B cell (primary cell): ENCODE measurements around the gene ELMO1. TPM values are rescaled to one million over a fixed set of nuclear protein-coding genes. Genes with fewer than 3 reads are reported as not detected.

Experiments used
- ATAC-seq: fragments of 200-7000 bp; cut with Tn5 transposase; one replicate; pipeline ENCODE4 v1.10.0; 2021; ENCODE audit warnings: low read depth, mild to moderate bottlenecking, moderate number of reproducible peaks, moderate library complexity
- CTCF ChIA-PET: fragments of 350-600 bp; sonication (Branson Sonifier 250); formaldehyde crosslinking; loops from one replicate; lab custom pipeline; 2021; ENCODE audit warnings: antibody characterized with exemption, inconsistent platforms; lab: Charles Lee
- POLR2A ChIA-PET: fragments of 350-600 bp; sonication (Branson Sonifier 250); formaldehyde crosslinking; loops from one replicate; lab custom pipeline; 2021; ENCODE audit warnings: antibody characterized with exemption; lab: Charles Lee
- DNase-seq: peaks from one replicate; pipeline ENCODE4 v3.0.0; 2013
- H2AFZ ChIP-seq: 2 replicates; pipeline ENCODE4 v1.6.1; 2012; ENCODE audit warnings: mild to moderate bottlenecking, low read depth, low read length; ENCODE audit not compliant: insufficient read depth, poor library complexity, severe bottlenecking
- H3K27ac ChIP-seq, 2 donors: 1 replicate in 1 of 2; 2 replicates in 1 of 2; pipeline ENCODE4 v1.5.1; 2012 to 2013; ENCODE audit warnings: low read length in 2 of 2, mild to moderate bottlenecking in 2 of 2, moderate library complexity in 1 of 2
- H3K27me3 ChIP-seq, 4 experiments: fragments of 200-600 bp in 1 of 4; sonication (generic) in 1 of 4; replicated peaks in 1 of 4; 1 replicate in 2 of 4; 2 replicates in 2 of 4; pipeline versions ENCODE4 v1.6.1 to v1.7.0; 2013 to 2016; ENCODE audit warnings: low read length in 3 of 4, mild to moderate bottlenecking in 2 of 4, mixed read lengths in 1 of 4, moderate library complexity in 1 of 4; ENCODE audit not compliant: insufficient read depth in 4 of 4, control insufficient read depth in 3 of 4; ENCODE audit errors: control extremely low read depth in 1 of 4
- H3K36me3 ChIP-seq, 2 experiments: replicated peaks in 1 of 2; 1 replicate in 1 of 2; 2 replicates in 1 of 2; pipeline versions ENCODE4 v1.6.1 to v1.7.1; 2013; ENCODE audit warnings: low read length in 1 of 2; ENCODE audit not compliant: insufficient read depth in 2 of 2, control insufficient read depth in 1 of 2; ENCODE audit errors: control extremely low read depth in 1 of 2, extremely low read depth in 1 of 2
- H3K4me1 ChIP-seq, 2 donors: fragments of 200-600 bp in 1 of 2; sonication (generic) in 1 of 2; 1 replicate in 1 of 2; 2 replicates in 1 of 2; pipeline versions ENCODE4 v1.5.1 to v1.6.1; 2013 to 2017; ENCODE audit warnings: low read length in 2 of 2; ENCODE audit not compliant: control insufficient read depth in 2 of 2, insufficient read depth in 2 of 2
- H3K4me2 ChIP-seq: replicated peaks from 2 replicates; pipeline ENCODE3; 2012; ENCODE audit warnings: mild to moderate bottlenecking, low read depth, low read length; ENCODE audit not compliant: poor library complexity, severe bottlenecking
- H3K4me3 ChIP-seq, 5 experiments: fragments of 200-600 bp in 1 of 5; sonication (generic) in 1 of 5; 1 replicate in 3 of 5; 2 replicates in 2 of 5; pipeline versions ENCODE4 v1.5.1 to v1.7.0; 2011 to 2016; ENCODE audit warnings: low read length in 4 of 5, mild to moderate bottlenecking in 4 of 5, low read depth in 2 of 5, control low read depth in 1 of 5, moderate library complexity in 1 of 5; ENCODE audit not compliant: insufficient read depth in 1 of 5; ENCODE audit errors: control extremely low read depth in 1 of 5, extremely low read depth in 1 of 5
- H3K79me2 ChIP-seq: fragments of 200-600 bp; sonication (generic); one replicate; pipeline ENCODE4 v1.6.0; 2016; ENCODE audit warnings: low read length; ENCODE audit not compliant: control insufficient read depth, insufficient read depth
- H3K9ac ChIP-seq: fragments of 200-600 bp; sonication (generic); 2 replicates; pipeline ENCODE4 v1.6.1; 2017; ENCODE audit warnings: mild to moderate bottlenecking, low read length, moderate library complexity
- H3K9me3 ChIP-seq, 3 donors: one replicate each; pipeline versions ENCODE4 v1.6.1 to v1.7.1; 2013; ENCODE audit warnings: low read length in 2 of 3; ENCODE audit not compliant: control insufficient read depth in 2 of 3, insufficient read depth in 1 of 3; ENCODE audit errors: control extremely low read depth in 1 of 3
- H4K20me1 ChIP-seq: 2 replicates; pipeline ENCODE4 v1.6.0; 2012; ENCODE audit warnings: mild to moderate bottlenecking, low read length; ENCODE audit not compliant: insufficient read depth, control insufficient read depth, poor library complexity, severe bottlenecking
- H3K27ac Mint-ChIP-seq: one replicate; pipeline ENCODE4 v1.8.0; 2021; ENCODE audit warnings: mixed read lengths
- H3K27me3 Mint-ChIP-seq: one replicate; pipeline ENCODE4 v1.8.0; 2021; ENCODE audit warnings: mixed read lengths
- H3K4me1 Mint-ChIP-seq: one replicate; pipeline ENCODE4 v1.8.0; 2021; ENCODE audit warnings: mixed read lengths
- H3K4me3 Mint-ChIP-seq: one replicate; pipeline ENCODE4 v1.8.0; 2021; ENCODE audit warnings: mixed read lengths
- H3K9me3 Mint-ChIP-seq: one replicate; pipeline ENCODE4 v1.8.0; 2022; ENCODE audit warnings: mixed read lengths; ENCODE audit not compliant: insufficient read depth
- EZH2 ChIP-seq: IDR thresholded peaks from 2 replicates; pipeline ENCODE4 v1.6.1; 2012; ENCODE audit warnings: borderline replicate concordance, low read depth, mild to moderate bottlenecking, moderate library complexity, low read length; ENCODE audit not compliant: insufficient read depth, poor library complexity, severe bottlenecking
- WGBS: methylation state at CpG from one replicate; pipeline ENCODE4 v1.1.5; 2013; ENCODE audit warnings: missing lambda C conversion rate; ENCODE audit not compliant: insufficient coverage; 5-methylcytosine and 5-hydroxymethylcytosine counted together
- intact Hi-C: fragments of 100-400 bp; cut with micrococcal nuclease; formaldehyde crosslinking; loops from one replicate; pipeline ENCODE4 v1.10.0; 2022
- polyA plus RNA-seq: library from polyadenylated mRNA; depleted of rRNA; stranded (reverse); fragments of >200 nt; gene quantifications from 2 replicates; pipeline ENCODE4 v1.2.3, GENCODE V29; 2012
- total RNA-seq, 2 donors: library from RNA; stranded (reverse); fragments of 120-200 nt in 1 of 2; gene quantifications; 1 replicate in 1 of 2; 2 replicates in 1 of 2; pipeline versions ENCODE4 v1.2.3 to v1.2.4, GENCODE V29; 2013 to 2022
- TF ChIP-seq, protein P1 (sequence below): fragments of 200-600 bp; IDR thresholded peaks from one replicate; pipeline ENCODE4 v1.8.0; 2022; ENCODE audit warnings: antibody characterized with exemption, mild to moderate bottlenecking

ELMO1 gene
- total and polyA plus RNA-seq, 2 donors (not counting 1 experiment from before 2014, with no cell fraction given), result 44.7 to 177 TPM

DNA sequence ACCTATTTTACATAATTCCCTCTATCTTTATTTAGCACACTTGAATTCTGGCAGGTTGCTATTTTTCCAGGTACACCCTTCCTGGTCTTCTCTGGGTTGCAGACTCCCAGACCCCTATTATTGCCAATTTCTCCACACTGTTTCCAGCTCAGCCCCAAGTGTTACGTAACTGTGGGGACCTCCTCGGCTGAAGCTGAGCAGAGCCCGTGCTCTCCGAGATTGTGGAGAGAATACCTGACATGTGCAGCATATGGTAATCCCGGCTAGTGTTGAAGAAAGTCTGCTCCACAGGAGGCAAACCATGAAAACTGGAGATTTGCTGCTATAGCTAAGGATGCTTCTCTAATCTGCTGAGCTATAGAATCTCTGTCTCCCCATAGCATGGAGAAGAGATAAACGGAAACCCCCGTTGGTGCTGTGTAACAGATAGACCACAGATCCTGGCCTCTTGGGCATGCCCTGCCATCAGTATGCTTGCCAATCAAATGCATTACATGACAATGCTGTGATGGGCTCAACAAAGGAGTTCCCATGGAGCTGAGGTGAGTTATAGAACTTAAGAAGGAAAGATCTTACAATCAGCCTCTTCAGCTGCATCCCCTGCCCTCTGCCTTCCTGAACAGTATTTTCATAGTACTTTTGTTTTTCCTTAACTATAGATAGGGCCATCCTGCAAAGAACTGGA, 579.8 kb downstream of the ELMO1 start:
- Histone ChIP-seq H3K4me2 (no peak overlapping the region), H3K4me3 (no peak overlapping the region), H3K9me3 (no peaks in the 10 kb centered on the region), H3K79me2 (no peaks in the 10 kb centered on the region), H4K20me1 (no peaks in the 10 kb centered on the region), H3K36me3 (peaks cover 2 to 92% of the 10 kb centered on the region in 2 experiments), H2AFZ (no peak overlapping the region), H3K27ac (no peak overlapping the region), H3K27me3 (no peaks in the 10 kb centered on the region), H3K4me1 (peaks cover 0 to 8% of the 10 kb centered on the region in 2 donors), H3K9ac (no peak overlapping the region)
- Mint-ChIP-seq H3K4me3 (no peak overlapping the region), H3K27me3 (no peaks in the 10 kb centered on the region), H3K9me3 (no peaks in the 10 kb centered on the region), H3K27ac (no peak overlapping the region), H3K4me1 (peaks cover 8% of the 10 kb centered on the region)
- CTCF ChIA-PET, result no interaction called here
- no peak for DNase-seq
- TF ChIP-seq, protein P1, sequence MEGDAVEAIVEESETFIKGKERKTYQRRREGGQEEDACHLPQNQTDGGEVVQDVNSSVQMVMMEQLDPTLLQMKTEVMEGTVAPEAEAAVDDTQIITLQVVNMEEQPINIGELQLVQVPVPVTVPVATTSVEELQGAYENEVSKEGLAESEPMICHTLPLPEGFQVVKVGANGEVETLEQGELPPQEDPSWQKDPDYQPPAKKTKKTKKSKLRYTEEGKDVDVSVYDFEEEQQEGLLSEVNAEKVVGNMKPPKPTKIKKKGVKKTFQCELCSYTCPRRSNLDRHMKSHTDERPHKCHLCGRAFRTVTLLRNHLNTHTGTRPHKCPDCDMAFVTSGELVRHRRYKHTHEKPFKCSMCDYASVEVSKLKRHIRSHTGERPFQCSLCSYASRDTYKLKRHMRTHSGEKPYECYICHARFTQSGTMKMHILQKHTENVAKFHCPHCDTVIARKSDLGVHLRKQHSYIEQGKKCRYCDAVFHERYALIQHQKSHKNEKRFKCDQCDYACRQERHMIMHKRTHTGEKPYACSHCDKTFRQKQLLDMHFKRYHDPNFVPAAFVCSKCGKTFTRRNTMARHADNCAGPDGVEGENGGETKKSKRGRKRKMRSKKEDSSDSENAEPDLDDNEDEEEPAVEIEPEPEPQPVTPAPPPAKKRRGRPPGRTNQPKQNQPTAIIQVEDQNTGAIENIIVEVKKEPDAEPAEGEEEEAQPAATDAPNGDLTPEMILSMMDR, result no peak
- TF ChIP-seq EZH2, result no peak
- intact Hi-C loops, result no loop called here
- 100% methylated on average over 5 of the region's 7 CpGs for WGBS
- no peak for ATAC-seq
- POLR2A ChIA-PET, result no interaction called here

GRCh38 chr7:36865019-36865418, 583.6 kb downstream of the ELMO1 start:
- no peak overlapping the region for H3K9ac ChIP-seq
- no peaks in the 10 kb centered on the region for H3K79me2 ChIP-seq
- H3K27ac Mint-ChIP-seq, result no peak overlapping the region
- no peak overlapping the region for H3K4me2 ChIP-seq
- intact Hi-C loops, result no loop called here
- no peak for DNase-seq
- POLR2A ChIA-PET, result no interaction called here
- H3K4me3 Mint-ChIP-seq, result no peak overlapping the region
- CTCF ChIA-PET, result no interaction called here
- no peak overlapping the region for H3K4me3 ChIP-seq
- no peaks in the 10 kb centered on the region for H3K9me3 ChIP-seq
- H4K20me1 ChIP-seq, result no peaks in the 10 kb centered on the region
- no peak overlapping the region for H3K27ac ChIP-seq
- H3K4me1 Mint-ChIP-seq, result peaks cover 8% of the 10 kb centered on the region
- H3K27me3 ChIP-seq, result no peaks in the 10 kb centered on the region
- no peak for TF ChIP-seq EZH2
- TF ChIP-seq, protein P1, result no peak
- no peak for ATAC-seq
- no peaks in the 10 kb centered on the region for H3K9me3 Mint-ChIP-seq
- H3K27me3 Mint-ChIP-seq, result no peaks in the 10 kb centered on the region
- peaks cover under 1 to 86% of the 10 kb centered on the region in 2 experiments for H3K36me3 ChIP-seq
- WGBS, result 100% methylated on average over 1 of the region's 3 CpGs
- peaks cover 0 to 8% of the 10 kb centered on the region in 2 donors for H3K4me1 ChIP-seq
- H2AFZ ChIP-seq, result no peak overlapping the region
